Uterus (tissue), 2 donors: ENCODE measurements around the gene RELL1.

Source experiments
- CTCF ChIP-seq, 4 experiments: fragments of 200-600 bp in 2 of 4; fragments of 450-650 bp in 2 of 4; sonication (generic) in 2 of 4; IDR thresholded peaks; one replicate each; pipeline ENCODE4 v1.5.1; 2016 to 2019; ENCODE audit warnings: antibody characterized with exemption in 4 of 4, mild to moderate bottlenecking in 2 of 4, moderate library complexity in 1 of 4
- POLR2A ChIP-seq, 2 donors: fragments of 450-650 bp; IDR thresholded peaks; one replicate each; pipeline ENCODE4 v1.6.1; 2016; ENCODE audit warnings: antibody characterized with exemption in 2 of 2, mild to moderate bottlenecking in 1 of 2, moderate library complexity in 1 of 2

GRCh38 chr4:37604461-37604860, 81.7 kb downstream of the RELL1 start:
- no peak for TF ChIP-seq CTCF (IDR thresholded peaks at IDR 0.05)
- no peak for TF ChIP-seq POLR2A (IDR thresholded peaks at IDR 0.05)
